T-cell (primary cell): ENCODE results near the gene DNAJB9. TPM values are rescaled to one million over a fixed set of nuclear protein-coding genes. Genes with fewer than 3 reads are reported as not detected.

Experiments used
- ATAC-seq, 4 experiments: fragments of 200-7000 bp in 3 of 4; fragments of 150-1000 bp in 1 of 4; cut with Tn5 transposase; replicated peaks in 1 of 4; 1 replicate in 3 of 4; 2 replicates in 1 of 4; pipeline ENCODE4 v1.10.0; 2021; ENCODE audit warnings: moderate library complexity in 3 of 4, mild to moderate bottlenecking in 2 of 4, moderate number of reproducible peaks in 1 of 4
- CTCF ChIA-PET, 2 donors: fragments of 300-600 bp; sonication (Branson Sonifier 250); formaldehyde crosslinking; loops; one replicate each; lab custom pipeline; 2022; ENCODE audit warnings: antibody characterized with exemption in 2 of 2; lab: Charles Lee
- POLR2A ChIA-PET, 2 donors: fragments of 300-600 bp; sonication (Branson Sonifier 250); formaldehyde crosslinking; loops; one replicate each; lab custom pipeline; 2022; ENCODE audit warnings: antibody characterized with exemption in 2 of 2; lab: Charles Lee
- DNase-seq, 35 experiments: peaks; one replicate each; pipeline versions ENCODE4 v3.0.0 to v3.0.0-alpha.2; 2013 to 2023
- H3K27ac ChIP-seq: one replicate; pipeline ENCODE4 v1.5.1; 2013; ENCODE audit warnings: low read length
- H3K27me3 ChIP-seq, 2 experiments: replicated peaks in 1 of 2; 1 replicate in 1 of 2; 2 replicates in 1 of 2; pipeline versions ENCODE4 v1.6.1 to v1.7.0; 2013; ENCODE audit warnings: low read length in 1 of 2, mixed read lengths in 1 of 2; ENCODE audit not compliant: control insufficient read depth in 2 of 2, insufficient read depth in 2 of 2; ENCODE audit errors: extremely low read depth in 1 of 2
- H3K36me3 ChIP-seq, 2 donors: 1 replicate in 1 of 2; 2 replicates in 1 of 2; pipeline versions ENCODE4 v1.6.1 to v1.7.0; 2013; ENCODE audit warnings: low read length in 1 of 2; ENCODE audit not compliant: control insufficient read depth in 2 of 2, insufficient read depth in 1 of 2; ENCODE audit errors: extremely low read depth in 1 of 2
- H3K4me1 ChIP-seq, 2 experiments: 1 replicate in 1 of 2; 2 replicates in 1 of 2; pipeline versions ENCODE4 v1.6.1 to v1.7.0; 2013; ENCODE audit warnings: low read length in 2 of 2, mixed read lengths in 1 of 2; ENCODE audit not compliant: insufficient read depth in 2 of 2, control insufficient read depth in 1 of 2; ENCODE audit errors: extremely low read depth in 1 of 2
- H3K4me3 ChIP-seq, 2 donors: 1 replicate in 1 of 2; 2 replicates in 1 of 2; pipeline versions ENCODE4 v1.5.1 to v1.7.0; 2013; ENCODE audit warnings: mild to moderate bottlenecking in 2 of 2, low read length in 1 of 2, moderate library complexity in 1 of 2; ENCODE audit not compliant: control insufficient read depth in 1 of 2; ENCODE audit errors: extremely low read depth in 1 of 2
- H3K9me3 ChIP-seq: 2 replicates; pipeline ENCODE4 v1.7.0; 2013
- H3K27ac Mint-ChIP-seq, 2 donors: one replicate each; pipeline ENCODE4 v1.8.0; 2020 to 2021; ENCODE audit warnings: mild to moderate bottlenecking in 2 of 2, mixed read lengths in 2 of 2
- H3K27me3 Mint-ChIP-seq, 2 donors: one replicate each; pipeline ENCODE4 v1.8.0; 2021 to 2022; ENCODE audit warnings: mixed read lengths in 2 of 2
- H3K36me3 Mint-ChIP-seq: one replicate; pipeline ENCODE4 v1.8.0; 2021; ENCODE audit warnings: mixed read lengths
- H3K4me1 Mint-ChIP-seq, 3 donors: one replicate each; pipeline ENCODE4 v1.8.0; 2020 to 2022; ENCODE audit warnings: mixed read lengths in 3 of 3, mild to moderate bottlenecking in 1 of 3
- H3K4me3 Mint-ChIP-seq, 3 donors: one replicate each; pipeline ENCODE4 v1.8.0; 2020 to 2022; ENCODE audit warnings: mild to moderate bottlenecking in 3 of 3, mixed read lengths in 3 of 3, moderate library complexity in 3 of 3
- H3K9me3 Mint-ChIP-seq, 3 donors: one replicate each; pipeline ENCODE4 v1.8.0; 2020 to 2022; ENCODE audit warnings: mixed read lengths in 3 of 3
- WGBS: methylation state at CpG from one replicate; pipeline ENCODE4 v1.1.5; 2013; ENCODE audit warnings: missing lambda C conversion rate; ENCODE audit not compliant: insufficient coverage; 5-methylcytosine and 5-hydroxymethylcytosine counted together
- total RNA-seq, 35 experiments: library from RNA in 6 of 35; stranded (reverse) in 6 of 35; fragments of 120-200 nt in 1 of 35; gene quantifications; one replicate each; pipeline versions ENCODE4 v1.2.1 to v1.2.4 and lab custom pipeline; 2013 to 2026

DNAJB9 gene
- total RNA-seq (10 to 100 TPM; 20.5 to 60.8 (median 27.9) TPM), total RNA-seq (lab: John Stamatoyannopoulos, UW) (31.8 to 176 (median 56.5) reads per million in 29 experiments)
- total RNA-seq (2013) = 41.3 TPM

DNA sequence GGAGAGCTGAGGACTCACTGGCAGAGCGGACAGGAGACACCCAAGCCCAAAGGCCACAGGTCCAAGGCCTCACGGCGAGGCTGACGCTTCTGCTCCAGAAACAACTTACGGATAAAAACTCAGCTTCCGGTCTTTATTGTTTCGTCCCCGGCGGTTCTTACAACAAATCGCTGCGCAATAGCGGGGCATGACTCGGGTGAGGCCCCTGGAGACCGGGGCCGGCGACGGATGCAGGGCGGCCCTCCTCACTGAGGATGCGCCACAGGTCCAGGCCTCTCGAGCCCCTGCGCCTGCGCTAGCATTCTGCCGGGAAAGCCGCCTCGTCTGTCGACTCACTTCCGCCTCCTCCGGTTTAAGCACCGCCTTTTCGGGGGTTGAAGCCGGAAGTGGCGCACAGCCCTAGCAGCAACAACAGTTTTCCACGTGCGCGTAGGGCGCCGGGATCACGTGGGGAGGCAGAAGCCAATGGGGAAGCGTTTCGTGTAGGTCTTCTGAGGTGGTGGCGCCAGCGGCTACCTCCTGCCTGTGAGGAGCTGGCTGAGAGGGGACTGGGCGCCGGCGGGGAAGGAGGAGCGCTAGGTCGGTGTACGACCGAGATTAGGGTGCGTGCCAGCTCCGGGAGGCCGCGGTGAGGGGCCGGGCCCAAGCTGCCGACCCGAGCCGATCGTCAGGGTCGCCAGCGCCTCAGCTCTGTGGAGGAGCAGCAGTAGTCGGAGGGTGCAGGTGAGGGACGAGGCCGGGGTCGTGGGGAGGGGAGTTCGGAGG, at the start of gene DNAJB9, which contains the start of gene THAP5:
Gene DNAJB9 (plus strand): TSS at position 494 of the 765 bp plus-strand sequence. CDS start 1,853 bp downstream, outside the sequence.
Gene THAP5 (minus strand): TSS at position 326 of the 765 bp plus-strand sequence. CDS start 137 bp downstream, at position 189.
- Histone ChIP-seq H3K27ac (peak within 1 kb of the TSS; percentile 99), H3K9me3 (no peaks in the 10 kb centered on the region), H3K36me3 (peaks cover 8 to 27% of the 10 kb centered on the region in 2 donors), H3K27me3 (no peaks in the 10 kb centered on the region), H3K4me3 (peak within 1 kb of the TSS; percentile 71 to 85), H3K4me1 (peaks cover 17 to 21% of the 10 kb centered on the region in 2 experiments)
- ATAC-seq (peak; percentile 89 to 93 (median 91)), DNase-seq (peak; percentile 96 to 100 (median 100))
- no peaks in the 10 kb centered on the region for H3K9me3 Mint-ChIP-seq
- CTCF ChIA-PET = interaction anchor here (0.6 to 1.8 kb wide), 4 partner anchors 10 to 52 kb away, joined by 3 to 8 read pairs (median 4); partner anchors contain the start of gene PNPLA8 (in 1 of the 2)
- no peaks in the 10 kb centered on the region for H3K27me3 Mint-ChIP-seq
- H3K36me3 Mint-ChIP-seq = peaks cover 28% of the 10 kb centered on the region
- H3K27ac Mint-ChIP-seq = peak within 1 kb of the TSS; percentile 99 to 100
- H3K4me1 Mint-ChIP-seq = peaks cover 64 to 74% (median 66%) of the 10 kb centered on the region in 3 donors
- H3K4me3 Mint-ChIP-seq = peak within 1 kb of the TSS; percentile 94 to 97 (median 96)
- POLR2A ChIA-PET = interaction anchor here (0.5 to 4.7 kb wide), 15 partner anchors 10 to 1930 kb away, joined by 3 to 56 read pairs (median 4); partner anchors contain the start of genes PNPLA8 (in 2 of the 2) and DLD (in 1 of the 2)
- WGBS = under 1% methylated on average over 62 of the region's 65 CpGs

DNA sequence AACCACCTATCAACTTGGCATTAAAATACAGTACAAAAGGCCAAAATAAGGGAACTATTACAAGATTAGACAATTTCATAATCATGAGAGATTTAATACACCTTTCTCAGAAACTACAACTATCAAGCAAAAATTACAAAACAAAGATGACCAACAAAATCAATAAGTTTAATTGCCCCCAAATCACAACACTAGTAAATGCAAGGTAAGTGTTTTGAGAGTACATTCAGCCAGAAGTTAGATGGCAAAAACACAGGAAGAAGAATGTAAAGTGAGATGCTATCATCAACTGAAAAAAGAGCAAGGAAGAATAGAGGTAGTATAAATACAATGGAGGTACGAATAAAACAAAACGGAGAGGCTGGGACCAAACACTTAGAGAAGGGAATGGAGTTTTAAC, 46.9 kb upstream of the DNAJB9 start:
- WGBS = 55% methylated on average over 2 of the region's 2 CpGs
- Histone ChIP-seq H3K36me3 (peaks cover 0 to 14% of the 10 kb centered on the region in 2 donors), H3K9me3 (no peaks in the 10 kb centered on the region), H3K27ac (no peak overlapping the region), H3K4me1 (peaks cover 19% of the 10 kb centered on the region in 2 experiments), H3K27me3 (no peaks in the 10 kb centered on the region), H3K4me3 (no peak overlapping the region)
- no peaks in the 10 kb centered on the region for H3K9me3 Mint-ChIP-seq
- ChIA-PET POLR2A (interaction anchor here (1.3 to 1.8 kb wide), 3 partner anchors 8 to 52 kb away, joined by 3 to 5 read pairs (median 4); no protein-coding TSS in a partner anchor), CTCF (interaction anchor here in 1 of 2 donors (1.0 kb wide), 1 partner anchor 26 kb away, joined by 3 read pairs; no protein-coding TSS in a partner anchor)
- peaks cover 62 to 63% (median 62%) of the 10 kb centered on the region in 3 donors for H3K4me1 Mint-ChIP-seq
- peaks cover 34% of the 10 kb centered on the region for H3K36me3 Mint-ChIP-seq
- H3K4me3 Mint-ChIP-seq = peak overlapping the region; percentile 0 to 15 (median 4)
- no peak for ATAC-seq
- H3K27me3 Mint-ChIP-seq = no peaks in the 10 kb centered on the region
- no peak for DNase-seq
- peak overlapping the region in 1 of 2 donors; percentile 49 for H3K27ac Mint-ChIP-seq

DNA sequence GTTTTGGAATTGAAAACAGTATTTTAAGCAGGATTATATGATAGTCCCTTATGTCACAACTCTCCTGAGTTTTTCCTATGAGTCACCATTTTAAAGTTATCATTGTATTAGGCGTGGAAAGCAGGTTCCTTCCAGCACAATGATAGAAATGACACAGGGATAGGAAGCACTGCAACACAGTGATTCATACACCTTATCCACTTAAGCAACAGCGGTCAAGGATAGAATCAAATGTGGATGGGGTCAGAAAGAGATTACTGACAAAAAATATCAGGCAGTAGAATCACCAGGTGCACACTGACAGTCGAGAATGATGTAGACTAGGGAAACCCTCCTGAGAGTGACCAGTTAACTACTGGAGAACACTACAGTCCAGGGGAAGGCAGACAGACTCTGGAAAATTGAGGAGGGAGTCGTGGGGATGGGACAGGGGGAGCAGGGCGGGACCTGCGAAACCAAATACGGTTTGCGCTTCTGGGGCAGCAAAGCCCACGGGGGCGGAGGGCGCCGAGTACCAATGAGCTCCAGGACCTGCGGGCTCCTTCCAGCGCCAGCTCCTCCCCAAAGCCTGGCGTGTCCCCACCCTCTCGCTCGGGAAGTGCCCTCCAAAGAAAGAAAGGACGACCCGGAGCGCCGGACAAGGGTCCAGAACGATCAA, 44.2 kb upstream of the DNAJB9 start:
- Mint-ChIP-seq H3K9me3 (no peaks in the 10 kb centered on the region), H3K27ac (peak overlapping the region; percentile 96 to 98), H3K4me1 (peaks cover 43 to 48% (median 46%) of the 10 kb centered on the region in 3 donors), H3K36me3 (peaks cover 10% of the 10 kb centered on the region), H3K4me3 (peak overlapping the region; percentile 91 to 96 (median 95)), H3K27me3 (no peaks in the 10 kb centered on the region)
- peaks cover 19% of the 10 kb centered on the region in 2 experiments for H3K4me1 ChIP-seq
- CTCF ChIA-PET = interaction anchor here (0.5 to 3.2 kb wide), 7 partner anchors 23 to 57 kb away, joined by 3 to 10 read pairs (median 4); partner anchors contain the start of genes DNAJB9 (in 1 of the 2) and THAP5 (in 1 of the 2)
- H3K9me3 ChIP-seq = no peaks in the 10 kb centered on the region
- H3K36me3 ChIP-seq = no peaks in the 10 kb centered on the region
- peak overlapping the region; percentile 90 to 96 for H3K4me3 ChIP-seq
- POLR2A ChIA-PET = interaction anchor here (0.6 to 3.6 kb wide), 15 partner anchors 10 to 49 kb away, joined by 3 to 56 read pairs (median 5); partner anchors contain the start of genes DNAJB9 (in 2 of the 2) and THAP5 (in 2 of the 2)
- H3K27ac ChIP-seq = peak overlapping the region; percentile 99
- H3K27me3 ChIP-seq = no peaks in the 10 kb centered on the region
- DNase-seq (no peak), ATAC-seq (peak; percentile 26 to 44 (median 34))
- 0% methylated on average over 20 of the region's 22 CpGs for WGBS

DNA sequence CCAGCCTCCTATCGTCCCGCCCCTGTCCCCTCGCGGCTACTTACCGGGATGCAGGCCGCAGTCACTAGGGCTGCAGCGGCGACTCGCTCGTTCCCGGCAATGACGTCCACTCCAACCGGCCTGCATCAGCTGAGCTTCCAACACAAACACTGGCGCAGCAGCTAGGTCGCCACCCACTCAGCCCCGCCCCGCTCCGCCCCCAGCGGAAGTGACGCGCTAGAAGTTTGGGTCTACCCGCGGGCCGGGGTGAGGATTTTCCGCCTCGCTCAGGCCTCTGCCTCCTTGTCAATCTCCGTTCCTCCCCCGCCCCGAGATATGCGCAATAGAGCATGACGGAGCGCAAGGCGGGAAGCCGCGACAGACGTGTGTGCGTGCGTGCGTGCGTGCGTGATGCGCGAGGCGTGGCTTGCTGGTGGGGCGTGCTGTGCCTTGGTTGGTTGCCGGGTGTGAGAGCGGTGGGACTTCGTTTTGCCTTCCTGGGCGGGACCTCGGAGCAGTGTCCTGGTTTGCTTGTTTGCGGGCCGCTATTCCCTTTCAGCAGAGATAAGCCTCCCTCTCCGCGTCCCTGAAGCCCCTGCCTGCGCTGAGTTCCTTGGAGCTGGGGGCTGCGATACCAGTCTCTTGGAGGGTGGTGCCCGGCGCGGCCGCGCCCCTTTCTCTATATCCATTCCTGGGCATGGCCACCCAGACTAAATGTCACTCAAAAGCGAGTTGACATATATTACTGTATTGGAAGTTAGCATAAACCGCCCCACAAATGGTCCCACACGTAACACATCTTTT, 43.5 kb upstream of the DNAJB9 start, which contains the start of gene PNPLA8:
Gene PNPLA8 (minus strand): TSS at position 151 of the 783 bp plus-strand sequence. CDS start 10,644 bp downstream, outside the sequence.
- WGBS = under 1% methylated on average over 53 of the region's 64 CpGs
- H3K4me3 ChIP-seq = peak within 1 kb of the TSS; percentile 90 to 96
- no peaks in the 10 kb centered on the region for H3K9me3 Mint-ChIP-seq
- ChIA-PET CTCF (interaction anchor here in 1 of 2 donors (0.9 to 3.2 kb wide), 5 partner anchors 22 to 43 kb away, joined by 3 to 10 read pairs (median 5); partner anchors contain the start of genes DNAJB9 and THAP5), POLR2A (interaction anchor here (0.6 to 3.6 kb wide), 15 partner anchors 11 to 48 kb away, joined by 3 to 56 read pairs (median 4); partner anchors contain the start of genes DNAJB9 (in 2 of the 2) and THAP5 (in 2 of the 2))
- H3K27me3 Mint-ChIP-seq = no peaks in the 10 kb centered on the region
- peak within 1 kb of the TSS; percentile 99 for H3K27ac ChIP-seq
- H3K36me3 ChIP-seq = no peaks in the 10 kb centered on the region
- H3K4me1 Mint-ChIP-seq = peaks cover 38 to 44% (median 42%) of the 10 kb centered on the region in 3 donors
- H3K27ac Mint-ChIP-seq = peak within 1 kb of the TSS; percentile 96 to 98
- H3K4me3 Mint-ChIP-seq = peak within 1 kb of the TSS; percentile 91 to 96 (median 95)
- ATAC-seq (peak; percentile 90 to 96 (median 94)), DNase-seq (peak; percentile 100)
- peaks cover 5% of the 10 kb centered on the region for H3K36me3 Mint-ChIP-seq
- peaks cover 19% of the 10 kb centered on the region in 2 experiments for H3K4me1 ChIP-seq
- no peaks in the 10 kb centered on the region for H3K9me3 ChIP-seq
- no peaks in the 10 kb centered on the region for H3K27me3 ChIP-seq

DNA sequence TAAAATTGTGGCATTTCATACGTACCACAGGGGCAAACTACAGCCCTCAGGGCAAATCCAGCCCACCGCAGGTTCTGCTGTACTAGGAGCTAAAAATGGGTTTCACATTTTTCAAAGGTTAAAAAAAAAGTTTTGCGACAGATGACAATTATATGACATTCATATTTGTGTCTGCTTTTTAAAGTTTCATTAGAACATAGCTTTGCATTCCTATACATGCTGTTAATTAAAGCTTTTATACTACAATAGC, 43.0 kb upstream of the DNAJB9 start:
- Histone ChIP-seq H3K4me1 (peaks cover 19% of the 10 kb centered on the region in 2 experiments), H3K4me3 (peak overlapping the region; percentile 90 to 96), H3K27me3 (no peaks in the 10 kb centered on the region), H3K9me3 (no peaks in the 10 kb centered on the region), H3K27ac (peak overlapping the region; percentile 99), H3K36me3 (no peaks in the 10 kb centered on the region)
- no peak for ATAC-seq
- Mint-ChIP-seq H3K4me1 (peaks cover 33 to 39% (median 36%) of the 10 kb centered on the region in 3 donors), H3K4me3 (peak overlapping the region; percentile 91 to 96 (median 95)), H3K27ac (peak overlapping the region; percentile 96 to 98), H3K9me3 (no peaks in the 10 kb centered on the region), H3K36me3 (peaks cover under 1% of the 10 kb centered on the region), H3K27me3 (no peaks in the 10 kb centered on the region)
- ChIA-PET CTCF (interaction anchor here (0.6 to 3.2 kb wide), 4 partner anchors 14 to 74 kb away, joined by 3 to 10 read pairs (median 6); partner anchors contain the start of genes DNAJB9 (in 1 of the 2) and THAP5 (in 1 of the 2)), POLR2A (interaction anchor here (0.8 to 3.6 kb wide), 6 partner anchors 11 to 47 kb away, joined by 3 to 56 read pairs (median 8); partner anchors contain the start of genes DNAJB9 (in 2 of the 2) and THAP5 (in 2 of the 2))
- WGBS = no CpG with 5 or more reads among the region's 3 CpGs
- DNase-seq = no peak
